Activated CD8-positive, alpha-beta memory T cell treated with anti-CD3 and anti-CD28 coated beads, Interleukin-2, amount 50 U/mL, for 48 hours (primary cell): ENCODE results near the gene INTS4.
"Not testable (repeated sequence)": the region's sequence is repeated elsewhere in the genome, so short reads cannot be mapped to it uniquely, and the experiment has no call there.

Experiments used
- DNase-seq: peaks from one replicate; pipeline ENCODE4 v3.0.0-alpha.2; 2020

The INTS4 gene

DNA sequence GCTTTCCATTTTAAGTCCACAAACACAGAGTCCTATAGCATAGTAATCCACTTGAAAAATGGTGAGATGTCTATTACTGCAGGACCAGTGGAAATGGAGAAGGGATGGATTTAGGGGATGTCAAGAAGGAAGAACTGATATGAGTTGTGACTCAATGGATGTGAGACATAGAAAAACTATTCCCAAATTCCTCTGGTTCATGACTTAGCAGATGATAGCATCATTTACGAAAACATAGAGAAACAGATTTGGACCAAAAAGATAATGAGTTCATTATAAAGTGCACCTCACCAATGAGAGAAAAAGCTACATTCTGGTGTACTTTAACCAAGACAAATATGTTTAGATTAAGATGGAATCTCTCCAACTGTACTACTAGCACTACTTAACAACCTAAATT, 51.2 kb downstream of the INTS4 start:
- not testable (repeated sequence) for DNase-seq

- DNase-seq = not testable (repeated sequence)
Measured at GRCh38 chr11:77942465-77942864, 52.0 kb downstream of the INTS4 start.

- not testable (repeated sequence) for DNase-seq
Measured at GRCh38 chr11:77933596-77933995, 60.9 kb downstream of the INTS4 start.

GRCh38 chr11:77930334-77931208, 63.9 kb downstream of the INTS4 start:
- not testable (repeated sequence) for DNase-seq

DNA sequence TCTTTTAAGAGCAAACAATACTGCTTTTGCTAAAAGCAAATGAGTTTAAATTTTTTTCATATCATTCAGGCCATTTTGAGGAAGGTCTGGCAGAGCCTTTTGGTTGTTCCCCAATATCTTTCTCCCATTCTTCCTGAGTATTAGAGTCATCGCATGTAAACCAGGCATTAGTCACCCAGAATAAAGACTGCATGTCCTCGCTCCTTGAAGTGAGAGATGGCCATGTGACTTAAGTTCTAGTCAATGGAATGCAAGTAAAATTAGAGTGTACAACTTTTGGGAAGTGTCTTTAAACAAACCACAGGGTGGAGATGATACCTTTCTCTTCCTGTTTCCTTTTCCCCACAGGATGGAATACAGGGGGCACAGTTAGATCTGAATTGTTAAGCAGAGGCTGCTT, 76.8 kb downstream of the INTS4 start:
- DNase-seq = not testable (repeated sequence)

GRCh38 chr11:77914307-77914791, 80.1 kb downstream of the INTS4 start:
- not testable (repeated sequence) for DNase-seq

DNA sequence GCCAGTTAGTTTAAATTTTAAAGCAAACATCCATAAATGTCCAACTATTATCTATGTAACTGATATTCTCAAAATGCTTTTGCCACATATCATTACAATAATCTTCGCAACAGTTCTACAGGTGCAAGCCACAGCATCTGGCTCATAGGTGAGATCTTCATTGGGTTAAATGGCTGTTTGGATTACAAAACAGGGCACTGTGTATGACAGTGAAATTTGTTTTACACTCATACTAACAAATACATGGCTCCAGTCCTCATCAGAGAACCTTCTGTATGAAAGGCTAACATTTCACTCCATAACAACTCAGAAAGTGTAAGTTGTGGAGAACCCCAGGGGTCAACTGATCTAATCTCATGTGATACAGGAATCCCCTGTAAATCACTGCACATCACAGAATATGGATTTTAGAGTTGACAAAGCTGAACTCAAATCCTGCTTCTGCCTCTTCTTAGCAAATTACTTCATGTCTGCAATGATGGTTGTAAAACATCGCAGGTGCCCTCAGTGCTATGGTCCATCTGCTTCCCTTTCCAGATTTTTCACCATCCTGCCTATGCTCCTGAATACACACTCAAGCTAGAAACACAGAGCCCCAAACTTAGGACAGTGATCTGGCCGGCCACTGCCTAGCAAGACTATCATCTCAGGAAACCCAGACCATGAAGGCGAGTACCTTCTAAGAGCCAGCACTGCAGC, 80.7 kb downstream of the INTS4 start:
- not testable (repeated sequence) for DNase-seq

- DNase-seq = not testable (repeated sequence)
Measured at GRCh38 chr11:77910828-77911227, 83.6 kb downstream of the INTS4 start.

GRCh38 chr11:77909277-77909676, 85.2 kb downstream of the INTS4 start:
- no peak for DNase-seq

DNA sequence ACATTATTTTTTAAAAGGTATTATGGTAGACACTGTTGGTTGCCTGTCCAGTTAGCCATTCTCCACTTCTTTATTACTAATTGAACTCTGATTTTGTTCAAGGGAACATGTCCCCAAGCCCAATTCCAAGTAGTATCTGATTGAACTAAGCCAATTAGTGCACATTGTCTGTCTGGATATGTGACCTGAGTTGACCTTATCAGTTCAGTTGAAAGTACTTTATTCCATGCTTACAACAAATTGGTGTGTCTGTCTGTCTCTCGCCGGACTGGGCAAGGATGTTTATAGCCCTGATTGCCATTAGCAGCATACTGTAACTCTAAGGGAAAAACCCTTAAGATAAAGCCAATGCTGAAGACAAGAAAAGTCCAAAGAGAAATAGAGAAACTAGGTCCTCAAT, 85.6 kb downstream of the INTS4 start:
- no peak for DNase-seq

- DNase-seq = not testable (repeated sequence)
Measured at GRCh38 chr11:77894949-77895348, 99.5 kb downstream of the INTS4 start.

- not testable (repeated sequence) for DNase-seq
Measured at GRCh38 chr11:77891703-77892102, 102.8 kb downstream of the INTS4 start.

GRCh38 chr11:77891256-77891655, 103.2 kb downstream of the INTS4 start:
- not testable (repeated sequence) for DNase-seq

GRCh38 chr11:77890619-77891056, 103.8 kb downstream of the INTS4 start:
- DNase-seq = not testable (repeated sequence)

DNA sequence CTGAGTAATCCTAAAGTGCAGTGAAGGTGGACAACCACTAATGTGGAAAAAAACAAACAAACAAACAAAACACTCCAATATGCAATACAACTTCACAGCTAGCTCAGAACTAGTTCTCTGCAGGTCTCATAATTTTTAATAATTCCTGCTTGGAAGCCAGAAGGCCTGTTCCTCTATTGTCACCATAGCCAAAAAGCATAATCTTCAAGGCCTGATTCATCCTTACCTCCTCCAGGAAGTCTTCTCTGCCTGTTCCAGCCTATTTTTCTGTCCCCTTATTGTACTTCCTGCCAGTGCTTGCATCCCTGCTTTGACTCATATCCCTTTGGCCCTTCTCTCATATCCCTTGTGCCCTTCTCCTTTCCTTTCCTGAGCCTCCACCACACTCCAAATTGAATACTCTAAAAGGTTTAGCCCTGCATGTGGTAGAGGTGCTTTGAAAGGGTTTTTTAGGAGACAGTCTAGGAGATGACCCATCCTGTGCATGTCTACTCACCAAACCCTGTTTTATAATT, 104.3 kb downstream of the INTS4 start:
- not testable (repeated sequence) for DNase-seq

DNA sequence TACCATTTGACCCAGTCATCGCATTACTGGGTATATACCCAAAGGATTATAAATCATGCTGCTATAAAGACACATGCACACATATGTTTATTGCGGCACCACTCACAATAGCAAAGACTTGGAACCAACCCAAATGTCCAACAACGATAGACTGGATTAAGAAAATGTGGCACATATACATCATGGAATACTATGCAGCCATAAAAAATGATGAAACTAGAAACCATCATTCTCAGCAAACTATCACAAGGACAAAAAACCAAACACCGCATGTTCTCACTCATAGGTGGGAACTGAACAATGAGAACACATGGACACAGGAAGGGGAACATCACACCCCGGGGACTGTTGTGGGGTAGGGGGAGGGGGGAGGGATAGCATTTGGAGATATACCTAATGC, 105.4 kb downstream of the INTS4 start:
- DNase-seq = not testable (repeated sequence)

GRCh38 chr11:77886401-77886800, 108.1 kb downstream of the INTS4 start:
- DNase-seq = no peak

DNA sequence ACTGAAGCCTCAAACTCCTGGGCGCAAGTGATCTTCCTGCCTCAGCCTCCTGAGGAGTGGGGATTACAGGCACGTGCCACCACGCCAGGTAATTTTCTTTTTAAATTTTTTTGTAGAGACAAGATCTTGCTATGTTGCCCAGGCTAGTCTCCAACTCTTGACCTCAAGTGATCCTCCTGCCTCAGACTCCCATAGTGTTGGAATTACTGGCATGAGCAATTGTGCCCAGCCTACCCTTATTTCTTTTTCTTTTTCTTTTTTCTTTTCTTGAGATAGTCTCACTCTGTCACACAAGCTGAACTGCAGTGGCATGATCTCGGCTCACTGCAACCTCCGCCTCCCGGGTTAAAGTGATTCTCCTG, 109.7 kb downstream of the INTS4 start:
- DNase-seq = no peak

DNA sequence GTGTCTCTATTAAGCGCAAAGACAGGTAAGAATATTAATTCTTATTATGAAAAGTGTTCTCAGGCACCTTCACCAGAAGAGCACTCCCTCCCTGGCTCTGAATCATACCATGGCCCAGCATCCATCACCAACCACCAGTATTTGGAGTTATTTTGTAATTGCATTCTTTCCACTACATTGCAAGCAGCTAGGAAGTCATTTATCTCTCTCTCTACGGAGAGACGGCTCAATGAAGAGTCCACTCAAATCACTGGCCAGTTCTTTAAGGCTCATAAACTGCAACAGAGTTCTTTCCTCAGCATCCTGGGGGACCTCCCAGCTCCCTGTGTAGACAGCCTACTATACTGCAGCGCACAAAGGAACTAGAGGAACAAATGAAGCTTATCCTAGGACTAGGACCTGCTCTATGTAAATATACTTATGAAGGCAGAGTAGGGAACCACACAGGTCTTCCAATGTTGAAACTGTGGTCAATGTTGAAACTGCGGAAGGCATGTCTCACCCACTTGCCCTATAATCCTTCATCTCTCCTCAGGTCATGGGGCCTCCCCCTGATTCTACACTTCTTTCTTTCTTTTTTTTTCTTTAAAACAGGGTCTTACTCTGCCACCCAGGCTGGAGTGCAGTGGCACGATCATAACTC, 110.2 kb downstream of the INTS4 start:
- no peak for DNase-seq

GRCh38 chr11:77883775-77884174, 110.7 kb downstream of the INTS4 start:
- no peak for DNase-seq

GRCh38 chr11:77882396-77882795, 112.1 kb downstream of the INTS4 start:
- no peak for DNase-seq

DNA sequence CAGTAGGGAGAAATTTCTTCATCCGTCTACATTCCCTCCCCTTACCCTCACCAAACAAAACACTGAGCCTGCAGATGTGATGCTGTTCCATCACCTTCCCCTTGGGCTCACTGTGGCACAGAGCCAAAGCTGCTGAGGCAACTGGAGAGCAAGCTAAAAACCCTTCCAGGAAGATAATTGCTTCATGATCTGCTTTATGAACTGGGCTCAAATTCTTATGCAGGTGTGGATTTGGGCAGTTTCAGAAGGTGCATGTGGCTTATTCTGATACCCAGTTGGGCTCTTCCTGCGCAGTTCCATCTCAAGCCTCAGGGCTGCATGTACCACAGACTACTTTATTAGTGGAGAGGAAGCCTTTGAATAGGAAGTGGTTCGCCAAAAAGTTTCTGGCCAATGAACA, 115.2 kb downstream of the INTS4 start:
- DNase-seq = no peak

DNA sequence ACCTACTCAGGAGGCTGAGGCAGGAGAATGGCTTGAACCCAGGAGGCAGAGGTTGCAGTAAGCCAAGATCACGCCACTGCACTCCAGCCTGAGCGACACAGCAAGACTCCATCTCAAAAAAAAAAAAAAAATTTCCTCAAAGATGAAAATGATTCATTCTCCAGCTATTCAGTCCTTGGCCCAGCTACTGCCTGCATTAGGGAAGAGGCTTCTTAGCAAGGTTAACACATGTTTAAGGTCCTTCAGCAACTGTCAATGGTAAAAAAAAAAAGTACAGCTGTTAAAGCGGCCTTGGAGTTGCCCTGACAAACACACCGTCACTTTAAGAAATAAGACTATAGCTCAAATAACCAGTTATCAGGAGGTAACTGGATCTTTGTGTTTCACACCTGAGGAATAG, 116.2 kb downstream of the INTS4 start:
- not testable (repeated sequence) for DNase-seq
